Renal pelvis (tissue), 4 donors: ENCODE data around the gene CHST8. TPM values are rescaled to one million over a fixed set of nuclear protein-coding genes. Genes with fewer than 3 reads are reported as not detected.

Experiments
- DNase-seq: peaks from one replicate; pipeline ENCODE4 v3.0.0-alpha.2; 2013
- polyA plus RNA-seq, 3 donors: library from polyadenylated mRNA; unstranded; fragments of 120-200 nt; gene quantifications; one replicate each; pipeline ENCODE4 v1.2.1, GENCODE V29; 2013; ENCODE audit not compliant: insufficient read length in 3 of 3

The CHST8 gene
- polyA plus RNA-seq, 3 donors: 0.40 to 0.52 (median 0.41) TPM

GRCh38 chr19:33736787-33737186, 115.0 kb downstream of the CHST8 start:
- no peak for DNase-seq

- DNase-seq: no peak
Measured at GRCh38 chr19:33737681-33738371, 116.1 kb downstream of the CHST8 start.

GRCh38 chr19:33740811-33741396, 119.2 kb downstream of the CHST8 start:
- DNase-seq: peak; percentile 75

GRCh38 chr19:33745297-33745696, 123.5 kb downstream of the CHST8 start:
- no peak for DNase-seq

GRCh38 chr19:33746159-33746558, 124.4 kb downstream of the CHST8 start:
- DNase-seq: no peak

- no peak for DNase-seq
Measured at GRCh38 chr19:33747273-33747672, 125.5 kb downstream of the CHST8 start.

- no peak for DNase-seq
Measured at GRCh38 chr19:33748231-33748630, 126.5 kb downstream of the CHST8 start.

- DNase-seq: no peak
Measured at GRCh38 chr19:33749016-33749415, 127.3 kb downstream of the CHST8 start.

- DNase-seq: no peak
Measured at GRCh38 chr19:33749619-33750175, 127.9 kb downstream of the CHST8 start.

- DNase-seq: no peak
Measured at GRCh38 chr19:33750587-33751435, 129.1 kb downstream of the CHST8 start.

GRCh38 chr19:33751436-33751770, 129.7 kb downstream of the CHST8 start:
- DNase-seq: no peak

- DNase-seq: no peak
Measured at GRCh38 chr19:33752018-33752800, 130.5 kb downstream of the CHST8 start.

- DNase-seq: no peak
Measured at GRCh38 chr19:33752945-33753344, 131.2 kb downstream of the CHST8 start.

GRCh38 chr19:33754361-33754760, 132.6 kb downstream of the CHST8 start:
- DNase-seq: no peak

- DNase-seq: peak; percentile 45
Measured at GRCh38 chr19:33755099-33756035, 133.6 kb downstream of the CHST8 start.

GRCh38 chr19:33756177-33756576, 134.4 kb downstream of the CHST8 start:
- DNase-seq: no peak

- no peak for DNase-seq
Measured at GRCh38 chr19:33758541-33759013, 136.8 kb downstream of the CHST8 start.

- DNase-seq: no peak
Measured at GRCh38 chr19:33759356-33759755, 137.6 kb downstream of the CHST8 start.

- no peak for DNase-seq
Measured at GRCh38 chr19:33763633-33764371, 142.0 kb downstream of the CHST8 start.

GRCh38 chr19:33766623-33767022, 144.9 kb downstream of the CHST8 start:
- no peak for DNase-seq
